Measurements from ENCODE around the gene FCHSD2.

Gene FCHSD2

GRCh38 chr11:72848846-72849466 lies 293.2 kb downstream of the FCHSD2 start:
- peak; percentile 48 for DNase-seq
- no peaks in the 10 kb centered on the region for H3K4me1 ChIP-seq
- TF ChIP-seq CTCF (IDR thresholded peaks at IDR 0.05; ENCODE audit: low read depth, low read length): peak; percentile 89

GRCh38 chr11:72844356-72844755 lies 297.8 kb downstream of the FCHSD2 start:
- no peaks in the 10 kb centered on the region for H3K27me3 ChIP-seq
- no peaks in the 10 kb centered on the region for H3K9me3 ChIP-seq
- no peak for DNase-seq
- H3K36me3 ChIP-seq: peaks cover 3% of the 10 kb centered on the region
- H3K4me3 ChIP-seq (ENCODE audit: low read depth, low read length): no peak overlapping the region
- no peak for TF ChIP-seq CTCF (IDR thresholded peaks at IDR 0.05; ENCODE audit: low read depth, low read length)
- no peaks in the 10 kb centered on the region for H3K4me1 ChIP-seq

More at GRCh38 chr11:72848846-72849466, 293.2 kb downstream of the FCHSD2 start:
- H3K27me3 ChIP-seq: no peaks in the 10 kb centered on the region
- H3K36me3 ChIP-seq: peaks cover 3% of the 10 kb centered on the region; the same call in 1 of the 2 replicates
- no peak overlapping the region for H3K4me3 ChIP-seq (ENCODE audit: low read depth, low read length)
- no peaks in the 10 kb centered on the region for H3K9me3 ChIP-seq

- Histone ChIP-seq H3K27me3 (no peaks in the 10 kb centered on the region), H3K4me3 (ENCODE audit: low read depth, low read length) (no peak overlapping the region), H3K4me1 (no peaks in the 10 kb centered on the region), H3K9me3 (no peaks in the 10 kb centered on the region), H3K36me3 (peaks cover 3% of the 10 kb centered on the region)
- no peak for DNase-seq
- TF ChIP-seq CTCF (IDR thresholded peaks at IDR 0.05; ENCODE audit: low read depth, low read length): no peak
Observed at GRCh38 chr11:72842653-72843330, 299.3 kb downstream of the FCHSD2 start.

GRCh38 chr11:72842126-72842525 lies 300.0 kb downstream of the FCHSD2 start:
- Histone ChIP-seq H3K4me1 (no peaks in the 10 kb centered on the region), H3K27me3 (no peaks in the 10 kb centered on the region), H3K4me3 (ENCODE audit: low read depth, low read length) (no peak overlapping the region), H3K9me3 (no peaks in the 10 kb centered on the region), H3K36me3 (peaks cover 3% of the 10 kb centered on the region)
- DNase-seq: no peak
- no peak for TF ChIP-seq CTCF (IDR thresholded peaks at IDR 0.05; ENCODE audit: low read depth, low read length)

GRCh38 chr11:72841397-72841796 lies 300.7 kb downstream of the FCHSD2 start:
- DNase-seq: no peak
- H3K36me3 ChIP-seq: peaks cover 3% of the 10 kb centered on the region

More at GRCh38 chr11:72841397-72841796, 300.7 kb downstream of the FCHSD2 start:
- TF ChIP-seq CTCF (IDR thresholded peaks at IDR 0.05; ENCODE audit: low read depth, low read length): no peak
- Histone ChIP-seq H3K4me3 (ENCODE audit: low read depth, low read length) (no peak overlapping the region), H3K9me3 (no peaks in the 10 kb centered on the region), H3K4me1 (no peaks in the 10 kb centered on the region; the same call in 1 of the 2 replicates), H3K27me3 (no peaks in the 10 kb centered on the region)
